Fibroblast of lung (primary cell): Measurements from ENCODE around the gene ADCY5. TPM values are rescaled to one million over a fixed set of nuclear protein-coding genes. Genes with fewer than 3 reads are reported as not detected.

Experiments
- DNase-seq, 2 donors: peaks; one replicate each; pipeline versions ENCODE4 v3.0.0 to v3.0.0-alpha.2; 2010; ENCODE audit warnings: low read depth in 2 of 2
- H2AFZ ChIP-seq: 2 replicates; pipeline ENCODE4 v1.5.1; 2012; ENCODE audit warnings: low read length, control low read depth, inconsistent platforms
- H3K27ac ChIP-seq: 2 replicates; pipeline ENCODE4 v1.5.1; 2011; ENCODE audit warnings: low read length, control low read depth; ENCODE audit not compliant: insufficient read depth
- H3K27me3 ChIP-seq: 2 replicates; pipeline ENCODE4 v1.5.1; 2011; ENCODE audit warnings: mild to moderate bottlenecking, low read length; ENCODE audit not compliant: control insufficient read depth, insufficient read depth
- H3K36me3 ChIP-seq: 2 replicates; pipeline ENCODE4 v1.5.1; 2011; ENCODE audit warnings: low read length; ENCODE audit not compliant: control insufficient read depth, insufficient read depth
- H3K4me1 ChIP-seq: 2 replicates; pipeline ENCODE4 v1.5.1; 2011; ENCODE audit warnings: low read length; ENCODE audit not compliant: control insufficient read depth, insufficient read depth; ENCODE audit errors: extremely low read depth
- H3K4me2 ChIP-seq: 2 replicates; pipeline ENCODE4 v1.5.1; 2011; ENCODE audit warnings: low read length, control low read depth; ENCODE audit not compliant: insufficient read depth; ENCODE audit errors: extremely low read depth
- H3K4me3 ChIP-seq, 4 experiments: fragments of 200-600 bp in 1 of 4; sonication (generic) in 1 of 4; replicated peaks in 1 of 4; 2 replicates each; pipeline ENCODE4 v1.5.1; 2011 to 2016; ENCODE audit warnings: low read length in 4 of 4, low read depth in 3 of 4, mild to moderate bottlenecking in 3 of 4, control low read depth in 2 of 4, inconsistent platforms in 1 of 4, mixed read lengths in 1 of 4; ENCODE audit not compliant: insufficient read depth in 1 of 4; ENCODE audit errors: control extremely low read depth in 1 of 4
- H3K79me2 ChIP-seq: 2 replicates; pipeline ENCODE4 v1.5.1; 2012; ENCODE audit warnings: mild to moderate bottlenecking, low read length, inconsistent platforms; ENCODE audit not compliant: control insufficient read depth, insufficient read depth
- H3K9ac ChIP-seq: 2 replicates; pipeline ENCODE4 v1.5.1; 2011; ENCODE audit warnings: mild to moderate bottlenecking, low read length, control low read depth; ENCODE audit not compliant: insufficient read depth
- H3K9me3 ChIP-seq: 2 replicates; pipeline ENCODE4 v1.5.1; 2012; ENCODE audit warnings: low read depth, low read length; ENCODE audit not compliant: control insufficient read depth, insufficient read depth
- H4K20me1 ChIP-seq: 2 replicates; pipeline ENCODE4 v1.5.1; 2011; ENCODE audit warnings: low read length; ENCODE audit not compliant: control insufficient read depth, insufficient read depth; ENCODE audit errors: extremely low read depth
- EZH2 ChIP-seq: IDR thresholded peaks from 2 replicates; pipeline ENCODE4 v1.5.1; 2012; ENCODE audit warnings: low read length, control low read depth, mild to moderate bottlenecking; ENCODE audit errors: missing control alignments
- polyA plus RNA-seq, 2 donors: library from polyadenylated mRNA; depleted of rRNA in 1 of 2; stranded (reverse) in 1 of 2; unstranded in 1 of 2; fragments of >200 nt; gene quantifications; 2 replicates each; pipeline ENCODE4 v1.2.1, GENCODE V29; 2011 to 2012; ENCODE audit warnings: missing spikeins in 1 of 2
- total RNA-seq: library from RNA; depleted of rRNA; stranded (reverse); fragments of >200 nt; gene quantifications from 2 replicates; pipeline ENCODE4 v1.2.1, GENCODE V29; 2014
- TF ChIP-seq, protein P1 (sequence below), 2 donors: IDR thresholded peaks in 1 of 2; conservative IDR thresholded peaks in 1 of 2; 1 replicate in 1 of 2; 2 replicates in 1 of 2; pipeline ENCODE4 v1.5.1; 2011 to 2012; ENCODE audit warnings: low read length in 2 of 2, control low read depth in 1 of 2, inconsistent platforms in 1 of 2, low read depth in 1 of 2, mild to moderate bottlenecking in 1 of 2

ADCY5 gene
- total and polyA plus RNA-seq, 2 donors (not counting 1 experiment from before 2014, with no cell fraction given), result 0.11 to 0.50 TPM

DNA sequence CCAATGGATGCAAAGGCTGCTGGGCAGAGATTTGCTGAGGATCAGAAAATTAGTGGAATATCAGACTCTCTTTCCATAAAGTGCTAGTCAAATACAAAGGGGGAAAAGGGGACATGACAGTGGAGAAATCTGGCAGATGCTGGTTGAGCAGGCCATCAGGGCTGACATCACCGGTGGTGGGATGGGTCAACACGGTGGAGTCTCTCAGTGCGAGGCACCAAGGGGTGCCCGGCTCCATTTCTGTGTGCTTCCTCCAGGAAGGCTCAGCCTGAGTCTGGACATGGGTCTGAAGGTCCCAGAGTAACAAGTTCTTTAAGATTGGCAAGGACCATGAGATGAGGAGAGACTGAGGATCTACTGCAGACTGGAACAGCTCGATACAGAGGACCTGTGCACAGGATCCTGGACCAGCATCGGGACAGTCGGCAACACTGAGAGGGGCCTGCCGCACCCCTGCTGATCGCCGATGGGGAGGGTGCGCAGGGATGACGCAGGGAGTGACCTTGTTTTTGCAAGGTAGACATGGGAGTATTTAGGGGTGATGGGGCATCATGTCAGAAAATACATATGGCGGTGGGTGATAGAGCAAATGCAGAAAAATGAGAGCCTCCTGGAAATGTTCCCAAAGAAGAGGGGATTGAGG, 154.5 kb downstream of the ADCY5 start:
- no peaks in the 10 kb centered on the region for H3K79me2 ChIP-seq
- H2AFZ ChIP-seq, result no peak overlapping the region
- no peaks in the 10 kb centered on the region for H3K36me3 ChIP-seq
- H3K4me2 ChIP-seq, result no peak overlapping the region
- TF ChIP-seq, protein P1, sequence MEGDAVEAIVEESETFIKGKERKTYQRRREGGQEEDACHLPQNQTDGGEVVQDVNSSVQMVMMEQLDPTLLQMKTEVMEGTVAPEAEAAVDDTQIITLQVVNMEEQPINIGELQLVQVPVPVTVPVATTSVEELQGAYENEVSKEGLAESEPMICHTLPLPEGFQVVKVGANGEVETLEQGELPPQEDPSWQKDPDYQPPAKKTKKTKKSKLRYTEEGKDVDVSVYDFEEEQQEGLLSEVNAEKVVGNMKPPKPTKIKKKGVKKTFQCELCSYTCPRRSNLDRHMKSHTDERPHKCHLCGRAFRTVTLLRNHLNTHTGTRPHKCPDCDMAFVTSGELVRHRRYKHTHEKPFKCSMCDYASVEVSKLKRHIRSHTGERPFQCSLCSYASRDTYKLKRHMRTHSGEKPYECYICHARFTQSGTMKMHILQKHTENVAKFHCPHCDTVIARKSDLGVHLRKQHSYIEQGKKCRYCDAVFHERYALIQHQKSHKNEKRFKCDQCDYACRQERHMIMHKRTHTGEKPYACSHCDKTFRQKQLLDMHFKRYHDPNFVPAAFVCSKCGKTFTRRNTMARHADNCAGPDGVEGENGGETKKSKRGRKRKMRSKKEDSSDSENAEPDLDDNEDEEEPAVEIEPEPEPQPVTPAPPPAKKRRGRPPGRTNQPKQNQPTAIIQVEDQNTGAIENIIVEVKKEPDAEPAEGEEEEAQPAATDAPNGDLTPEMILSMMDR (conservative IDR thresholded peaks at IDR 0.05 in 1 of 2, IDR thresholded peaks at IDR 0.05 in 1 of 2; ENCODE audit: low read depth in 1 of 2, low read length in 2 of 2), result no peak
- no peak for TF ChIP-seq EZH2
- no peaks in the 10 kb centered on the region for H3K9me3 ChIP-seq
- DNase-seq, result no peak
- peaks cover 3% of the 10 kb centered on the region for H3K27me3 ChIP-seq
- H4K20me1 ChIP-seq, result no peaks in the 10 kb centered on the region
- no peak overlapping the region for H3K4me3 ChIP-seq
- no peaks in the 10 kb centered on the region for H3K4me1 ChIP-seq
- H3K27ac ChIP-seq, result no peak overlapping the region
- no peak overlapping the region for H3K9ac ChIP-seq

DNA sequence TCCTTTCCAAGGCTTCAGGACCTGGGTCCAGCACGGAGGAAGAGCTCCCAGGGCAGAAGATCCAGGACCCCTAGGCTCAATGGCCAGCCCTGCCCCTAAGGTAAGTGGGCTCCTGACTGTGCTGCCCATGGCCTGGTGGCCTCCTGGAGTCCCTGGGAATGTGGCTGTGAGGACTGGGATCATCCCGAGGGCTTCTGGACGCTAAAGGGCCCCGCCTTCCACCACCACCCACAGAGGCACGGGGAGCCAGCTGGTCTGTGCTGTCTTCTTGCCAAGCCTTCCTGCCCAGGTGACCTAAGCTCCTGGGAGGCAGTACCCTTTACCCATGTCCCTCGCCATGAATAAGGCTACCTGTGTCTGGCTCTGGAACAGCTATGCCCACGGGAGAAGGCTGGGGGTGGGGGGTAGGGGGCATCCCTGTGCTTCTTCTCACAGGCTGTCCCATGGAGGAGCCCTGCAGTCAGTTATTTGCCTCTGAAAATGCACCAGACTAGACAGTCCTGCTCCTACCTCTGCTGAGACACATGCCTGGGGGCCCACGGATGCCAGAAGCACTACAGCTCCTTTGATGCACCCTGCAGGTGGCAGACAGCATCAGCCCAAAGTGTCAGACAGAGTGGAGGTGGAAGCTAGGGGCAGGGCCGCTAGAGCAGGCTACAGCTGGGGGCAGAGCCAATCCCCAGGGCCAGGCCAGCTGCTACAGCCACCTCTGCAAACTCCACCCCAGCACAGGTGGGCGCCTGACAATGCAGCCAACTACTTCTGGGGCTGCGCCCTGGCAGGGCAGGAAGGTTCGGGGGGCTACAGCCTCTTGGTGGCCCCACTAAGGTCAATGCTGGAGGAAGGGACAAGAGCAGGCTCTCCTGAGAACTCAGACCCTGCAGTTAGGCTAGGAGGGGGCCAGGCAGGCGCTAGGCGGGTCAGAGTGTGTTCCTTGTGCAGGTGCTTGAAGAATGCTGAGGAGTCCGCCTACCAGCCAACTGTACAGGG, 156.3 kb downstream of the ADCY5 start:
- Histone ChIP-seq H3K27ac (no peak overlapping the region), H4K20me1 (no peaks in the 10 kb centered on the region), H3K4me1 (no peaks in the 10 kb centered on the region), H3K27me3 (peaks cover 3% of the 10 kb centered on the region), H3K9ac (no peak overlapping the region), H2AFZ (no peak overlapping the region), H3K4me3 (no peak overlapping the region), H3K79me2 (no peaks in the 10 kb centered on the region), H3K4me2 (no peak overlapping the region), H3K9me3 (no peaks in the 10 kb centered on the region), H3K36me3 (no peaks in the 10 kb centered on the region)
- TF ChIP-seq, protein P1 (conservative IDR thresholded peaks at IDR 0.05 in 1 of 2, IDR thresholded peaks at IDR 0.05 in 1 of 2; ENCODE audit: low read depth in 1 of 2, low read length in 2 of 2), result no peak
- no peak for DNase-seq

DNA sequence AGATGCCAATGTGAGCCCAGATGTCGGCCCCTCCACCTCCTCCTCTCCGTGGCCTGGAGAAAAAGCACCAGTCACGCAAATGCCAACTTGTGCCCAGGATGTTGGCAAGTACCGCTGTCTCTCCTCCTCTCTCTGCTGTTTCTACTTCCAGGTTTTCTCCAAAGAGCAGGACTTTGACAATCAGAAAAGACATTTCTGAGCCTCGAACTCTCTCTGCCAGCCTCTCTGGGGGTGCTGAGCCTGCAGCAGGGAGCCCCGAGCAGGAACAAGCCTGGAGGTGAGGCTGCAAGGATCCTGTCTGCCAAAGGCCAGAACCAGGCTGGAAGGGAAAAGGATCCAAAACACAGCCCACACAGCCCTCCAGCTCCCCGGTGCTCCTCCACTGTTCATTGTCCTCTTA, 157.5 kb downstream of the ADCY5 start:
- no peak overlapping the region for H2AFZ ChIP-seq

More for the DNA sequence above, 157.5 kb downstream of the ADCY5 start:
- Histone ChIP-seq H3K4me2 (no peak overlapping the region), H3K27ac (no peak overlapping the region), H3K79me2 (no peaks in the 10 kb centered on the region), H4K20me1 (no peaks in the 10 kb centered on the region), H3K9me3 (no peaks in the 10 kb centered on the region), H3K9ac (no peak overlapping the region), H3K4me3 (no peak overlapping the region), H3K4me1 (no peaks in the 10 kb centered on the region), H3K36me3 (no peaks in the 10 kb centered on the region), H3K27me3 (peaks cover 3% of the 10 kb centered on the region)
- no peak for DNase-seq
- TF ChIP-seq, protein P1 (conservative IDR thresholded peaks at IDR 0.05 in 1 of 2, IDR thresholded peaks at IDR 0.05 in 1 of 2; ENCODE audit: low read depth in 1 of 2, low read length in 2 of 2), result no peak
- TF ChIP-seq EZH2, result no peak
